Measurements from ENCODE around the gene TSPEAR. TPM values are rescaled to one million over a fixed set of nuclear protein-coding genes. Genes with fewer than 3 reads are reported as not detected.
"Not testable (repeated sequence)": the region's sequence is repeated elsewhere in the genome, so short reads cannot be mapped to it uniquely, and the experiment has no call there.

TSPEAR gene
- total RNA-seq, 2 donors from 2014 or later = 1.5 to 6.0 TPM

GRCh38 chr21:44583089-44583799, 128.1 kb downstream of the TSPEAR start:
- peaks cover 18% of the 10 kb centered on the region for H3K9me3 Mint-ChIP-seq
- no peak for DNase-seq
- Histone ChIP-seq H3K27me3 (ENCODE audit: control insufficient read depth, insufficient read depth, low read length, poor library complexity, severe bottlenecking) (no peaks in the 10 kb centered on the region), H3K4me3 (ENCODE audit: low read length) (no peak overlapping the region), H3K9me3 (ENCODE audit: control insufficient read depth, low read length) (peaks cover 9% of the 10 kb centered on the region), H3K27ac (ENCODE audit: low read depth, low read length) (no peak overlapping the region), H3K4me1 (ENCODE audit: control insufficient read depth, insufficient read depth, low read length) (no peaks in the 10 kb centered on the region), H3K9ac (ENCODE audit: extremely low read depth, low read length, poor library complexity, severe bottlenecking) (no peak overlapping the region), H3K36me3 (ENCODE audit: control insufficient read depth, insufficient read depth, low read length) (no peaks in the 10 kb centered on the region)
- H3K36me3 Mint-ChIP-seq (ENCODE audit: low read depth) = no peaks in the 10 kb centered on the region
- no peak overlapping the region for H3K27ac Mint-ChIP-seq
- H3K4me3 Mint-ChIP-seq = no peak overlapping the region
- no peak for TF ChIP-seq CTCF (conservative IDR thresholded peaks at IDR 0.05)
- H3K27me3 Mint-ChIP-seq (ENCODE audit: insufficient read depth) = peaks cover 7% of the 10 kb centered on the region
- H3K4me1 Mint-ChIP-seq = peaks cover 5% of the 10 kb centered on the region
- WGBS, 2 experiments (ENCODE audit: insufficient coverage in 1 of 2, insufficient read length in 1 of 2) = 50 to 65% methylated on average over 10 to 11 of the region's 11 CpGs

- H3K4me1 Mint-ChIP-seq = peaks cover 5% of the 10 kb centered on the region
- 86 to 94% methylated on average over 8 to 15 of the region's 15 CpGs for WGBS, 2 experiments (ENCODE audit: insufficient coverage in 1 of 2, insufficient read length in 1 of 2)
- Histone ChIP-seq H3K4me3 (ENCODE audit: low read length) (no peak overlapping the region), H3K27me3 (ENCODE audit: control insufficient read depth, insufficient read depth, low read length, poor library complexity, severe bottlenecking) (no peaks in the 10 kb centered on the region), H3K27ac (ENCODE audit: low read depth, low read length) (no peak overlapping the region), H3K36me3 (ENCODE audit: control insufficient read depth, insufficient read depth, low read length) (no peaks in the 10 kb centered on the region), H3K4me1 (ENCODE audit: control insufficient read depth, insufficient read depth, low read length) (no peaks in the 10 kb centered on the region), H3K9ac (ENCODE audit: extremely low read depth, low read length, poor library complexity, severe bottlenecking) (no peak overlapping the region), H3K9me3 (ENCODE audit: control insufficient read depth, low read length) (peaks cover 15% of the 10 kb centered on the region)
- H3K27me3 Mint-ChIP-seq (ENCODE audit: insufficient read depth) = peaks cover 10% of the 10 kb centered on the region
- no peak for DNase-seq
- peaks cover 3% of the 10 kb centered on the region for H3K36me3 Mint-ChIP-seq (ENCODE audit: low read depth)
- no peak for TF ChIP-seq CTCF (conservative IDR thresholded peaks at IDR 0.05)
- no peak overlapping the region for H3K4me3 Mint-ChIP-seq
- peaks cover 23% of the 10 kb centered on the region for H3K9me3 Mint-ChIP-seq
- H3K27ac Mint-ChIP-seq = no peak overlapping the region
Measured at GRCh38 chr21:44582055-44582454, 129.3 kb downstream of the TSPEAR start.

- Mint-ChIP-seq H3K4me3 (no peak overlapping the region), H3K36me3 (ENCODE audit: low read depth) (peaks cover 3% of the 10 kb centered on the region), H3K9me3 (peaks cover 30% of the 10 kb centered on the region), H3K4me1 (peaks cover 5% of the 10 kb centered on the region), H3K27me3 (ENCODE audit: insufficient read depth) (peaks cover 10% of the 10 kb centered on the region), H3K27ac (no peak overlapping the region)
- Histone ChIP-seq H3K9me3 (ENCODE audit: control insufficient read depth, low read length) (peaks cover 21% of the 10 kb centered on the region), H3K27me3 (ENCODE audit: control insufficient read depth, insufficient read depth, low read length, poor library complexity, severe bottlenecking) (no peaks in the 10 kb centered on the region), H3K27ac (ENCODE audit: low read depth, low read length) (no peak overlapping the region), H3K4me3 (ENCODE audit: low read length) (no peak overlapping the region), H3K36me3 (ENCODE audit: control insufficient read depth, insufficient read depth, low read length) (no peaks in the 10 kb centered on the region), H3K4me1 (ENCODE audit: control insufficient read depth, insufficient read depth, low read length) (no peaks in the 10 kb centered on the region), H3K9ac (ENCODE audit: extremely low read depth, low read length, poor library complexity, severe bottlenecking) (no peak overlapping the region)
- TF ChIP-seq CTCF (conservative IDR thresholded peaks at IDR 0.05) = no peak
- 93 to 94% methylated on average over 2 to 3 of the region's 3 CpGs for WGBS, 2 experiments (ENCODE audit: insufficient coverage in 1 of 2, insufficient read length in 1 of 2)
- no peak for DNase-seq
Measured at GRCh38 chr21:44581158-44581557, 130.2 kb downstream of the TSPEAR start.

- not testable (repeated sequence) for H3K4me1 ChIP-seq (ENCODE audit: control insufficient read depth, insufficient read depth, low read length); H3K27ac ChIP-seq (ENCODE audit: low read depth, low read length); H3K27me3 Mint-ChIP-seq (ENCODE audit: insufficient read depth); H3K9ac ChIP-seq (ENCODE audit: extremely low read depth, low read length, poor library complexity, severe bottlenecking); H3K4me3 ChIP-seq (ENCODE audit: low read length); H3K4me1 Mint-ChIP-seq; H3K4me3 Mint-ChIP-seq; H3K27me3 ChIP-seq (ENCODE audit: control insufficient read depth, insufficient read depth, low read length, poor library complexity, severe bottlenecking); H3K36me3 ChIP-seq (ENCODE audit: control insufficient read depth, insufficient read depth, low read length); H3K27ac Mint-ChIP-seq; H3K36me3 Mint-ChIP-seq (ENCODE audit: low read depth)
- 79 to 85% methylated on average over 12 to 19 of the region's 19 CpGs for WGBS, 2 experiments (ENCODE audit: insufficient coverage in 1 of 2, insufficient read length in 1 of 2)
- peaks cover 21% of the 10 kb centered on the region for H3K9me3 ChIP-seq (ENCODE audit: control insufficient read depth, low read length)
- peak; percentile 24 for DNase-seq
- H3K9me3 Mint-ChIP-seq = peaks cover 34% of the 10 kb centered on the region
Measured at GRCh38 chr21:44580231-44580821, 131.0 kb downstream of the TSPEAR start, which contains the start of gene KRTAP10-5. Gene KRTAP10-5, minus strand, starts transcription at chr21:44580604. Its CDS starts 26 bp downstream, at chr21:44580578.

Data from endodermal cell (in vitro differentiated cells).